ENCODE results near the gene EIF3F.

Gene EIF3F

DNA sequence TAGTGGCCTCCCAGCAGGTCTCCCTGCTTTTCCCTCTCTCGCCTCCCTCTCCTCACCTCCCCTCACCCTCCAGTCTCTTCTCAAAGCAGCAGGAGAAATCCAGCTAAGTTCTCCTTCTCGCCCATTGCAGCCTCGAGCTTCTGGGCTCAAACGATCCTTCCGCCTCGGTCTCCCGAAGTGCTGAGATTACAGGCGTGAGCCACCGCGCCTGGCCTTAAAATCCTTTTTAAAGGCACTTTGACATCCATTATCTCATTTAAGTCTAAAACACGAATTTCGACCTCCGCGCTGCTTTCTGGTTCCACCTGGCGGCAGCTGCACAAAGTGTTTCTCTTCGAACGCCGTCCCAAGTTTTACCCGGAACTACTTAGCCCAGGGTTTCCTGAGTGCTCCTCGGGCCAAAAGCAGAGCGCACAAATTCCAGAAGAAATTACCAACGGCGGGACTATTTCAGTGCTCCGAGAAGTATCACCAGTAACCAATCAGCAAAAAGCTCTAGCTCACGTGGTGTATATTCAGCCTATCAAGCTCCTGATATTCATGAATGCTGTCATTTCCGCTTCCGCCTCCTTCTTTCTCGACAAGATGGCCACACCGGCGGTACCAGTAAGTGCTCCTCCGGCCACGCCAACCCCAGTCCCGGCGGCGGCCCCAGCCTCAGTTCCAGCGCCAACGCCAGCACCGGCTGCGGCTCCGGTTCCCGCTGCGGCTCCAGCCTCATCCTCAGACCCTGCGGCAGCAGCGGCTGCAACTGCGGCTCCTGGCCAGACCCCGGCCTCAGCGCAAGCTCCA lies at the start of gene EIF3F:
TSS of gene EIF3F (plus strand) at position 570 of the 792 bp plus-strand sequence. CDS start at position 586, 16 bp downstream.
- peaks cover 24 to 41% of the 10 kb centered on the region in 2 donors for H3K4me1 Mint-ChIP-seq
- H3K27me3 Mint-ChIP-seq: no peaks in the 10 kb centered on the region
- peak within 1 kb of the TSS; percentile 97 for H3K27ac Mint-ChIP-seq
- no peaks in the 10 kb centered on the region for H3K9me3 Mint-ChIP-seq
- ATAC-seq (replicated peaks) (peak; percentile 97 to 98), DNase-seq (peak; percentile 92)
- peak within 1 kb of the TSS; percentile 85 to 94 for H3K4me3 Mint-ChIP-seq
- peaks cover 16 to 31% of the 10 kb centered on the region in 2 donors for H3K36me3 Mint-ChIP-seq

- peaks cover 14 to 21% of the 10 kb centered on the region in 2 donors for H3K9me3 Mint-ChIP-seq
- H3K27ac Mint-ChIP-seq: no peak overlapping the region
- no peak overlapping the region for H3K4me3 Mint-ChIP-seq
Measured at GRCh38 chr11:7941146-7941545, 46.0 kb upstream of the EIF3F start.

DNA sequence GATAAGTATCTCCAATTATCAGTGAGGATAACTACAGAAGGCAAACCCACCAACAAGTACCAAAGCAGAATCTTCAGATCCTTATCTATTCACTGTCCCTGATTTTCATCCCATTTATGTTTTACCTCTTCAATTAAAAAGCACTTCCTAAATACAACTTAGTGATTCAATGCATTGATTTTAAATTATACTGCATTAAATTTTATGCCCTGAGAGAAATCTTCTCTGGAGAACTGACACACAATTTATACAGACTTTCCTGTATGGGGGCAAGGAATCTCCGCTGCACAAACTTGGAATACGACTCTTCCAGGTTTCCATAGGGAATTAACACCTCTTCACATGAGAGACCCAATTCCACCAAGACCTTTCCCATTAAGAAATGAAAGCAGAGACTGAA lies 45.5 kb upstream of the EIF3F start, which contains the start of gene OR10A3:
TSS of gene OR10A3 (minus strand) at position 101 of the 400 bp plus-strand sequence. CDS start 2,188 bp downstream, outside the sequence.
- ATAC-seq (replicated peaks) (no peak), DNase-seq (no peak)
- Mint-ChIP-seq H3K4me3 (no peak within 1 kb of the TSS), H3K27me3 (peaks cover 17 to 20% of the 10 kb centered on the region in 2 donors), H3K27ac (no peak within 1 kb of the TSS), H3K4me1 (no peaks in the 10 kb centered on the region), H3K36me3 (peaks cover 0 to 3% of the 10 kb centered on the region in 2 donors), H3K9me3 (peaks cover 14 to 21% of the 10 kb centered on the region in 2 donors)

More at GRCh38 chr11:7941146-7941545, 46.0 kb upstream of the EIF3F start:
- H3K36me3 Mint-ChIP-seq: peaks cover 0 to 3% of the 10 kb centered on the region in 2 donors
- H3K4me1 Mint-ChIP-seq: no peaks in the 10 kb centered on the region
- ATAC-seq (replicated peaks): no peak
- peaks cover 17 to 20% of the 10 kb centered on the region in 2 donors for H3K27me3 Mint-ChIP-seq
- DNase-seq: no peak

DNA sequence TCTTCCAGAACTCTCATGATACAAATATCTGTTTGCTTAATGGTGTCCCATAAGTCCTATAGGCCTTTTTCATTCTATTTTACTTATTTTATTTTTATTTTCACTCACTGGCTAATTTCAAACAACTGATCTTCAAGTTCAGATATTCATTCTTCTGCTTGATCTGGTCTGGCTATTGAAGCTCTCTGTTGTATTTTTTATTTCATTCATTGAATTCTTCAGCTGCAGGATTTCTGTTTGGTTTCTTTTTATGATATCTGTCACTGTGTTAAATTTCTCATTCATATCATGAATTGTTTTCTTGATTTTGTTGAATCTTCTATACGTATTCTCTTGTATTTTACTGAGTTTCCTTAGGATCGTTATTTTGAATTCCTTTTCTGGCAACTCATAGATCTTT lies 43.0 kb upstream of the EIF3F start:
- ATAC-seq (replicated peaks): no peak
- H3K4me1 Mint-ChIP-seq: no peaks in the 10 kb centered on the region
- peaks cover 0 to 3% of the 10 kb centered on the region in 2 donors for H3K36me3 Mint-ChIP-seq
- H3K27me3 Mint-ChIP-seq: peaks cover 22 to 24% of the 10 kb centered on the region in 2 donors
- H3K9me3 Mint-ChIP-seq: peaks cover 12 to 21% of the 10 kb centered on the region in 2 donors
- H3K4me3 Mint-ChIP-seq: no peak overlapping the region
- DNase-seq: no peak
- no peak overlapping the region for H3K27ac Mint-ChIP-seq

GRCh38 chr11:7949934-7950333 lies 37.2 kb upstream of the EIF3F start:
- Mint-ChIP-seq H3K4me3 (no peak overlapping the region), H3K4me1 (no peaks in the 10 kb centered on the region), H3K27me3 (peaks cover 25 to 32% of the 10 kb centered on the region in 2 donors), H3K27ac (no peak overlapping the region), H3K9me3 (peaks cover 0 to 3% of the 10 kb centered on the region in 2 donors), H3K36me3 (no peaks in the 10 kb centered on the region)
- no peak for ATAC-seq (replicated peaks)
- DNase-seq: no peak

- DNase-seq (no peak), ATAC-seq (replicated peaks) (no peak)
- H3K4me1 Mint-ChIP-seq: no peaks in the 10 kb centered on the region
- H3K27me3 Mint-ChIP-seq: peaks cover 11 to 26% of the 10 kb centered on the region in 2 donors
- no peaks in the 10 kb centered on the region for H3K9me3 Mint-ChIP-seq
- no peaks in the 10 kb centered on the region for H3K36me3 Mint-ChIP-seq
- no peak overlapping the region for H3K27ac Mint-ChIP-seq
- no peak overlapping the region for H3K4me3 Mint-ChIP-seq
Measured at GRCh38 chr11:7955191-7955590, 31.9 kb upstream of the EIF3F start.

DNA sequence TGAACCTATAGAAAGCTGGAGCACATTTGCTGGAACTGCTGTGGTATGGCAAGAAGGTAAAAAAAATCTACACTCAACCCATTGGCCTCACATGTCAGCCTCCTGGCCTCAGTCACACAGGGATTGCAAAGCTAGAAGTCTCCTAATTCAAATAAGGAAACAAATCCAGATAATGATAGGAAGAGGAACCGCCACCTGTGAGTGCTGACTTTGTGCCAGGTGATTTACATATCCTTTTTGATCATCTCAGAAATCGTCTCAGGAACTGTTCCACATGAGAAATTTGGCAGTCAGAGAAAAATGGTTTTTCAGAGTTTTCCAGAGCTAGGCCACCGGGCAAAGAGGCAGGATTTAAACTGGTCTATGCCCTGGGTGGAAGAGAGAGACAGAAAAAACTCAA lies 22.9 kb upstream of the EIF3F start:
- DNase-seq (no peak), ATAC-seq (replicated peaks) (no peak)
- Mint-ChIP-seq H3K4me1 (no peaks in the 10 kb centered on the region), H3K36me3 (no peaks in the 10 kb centered on the region), H3K9me3 (no peaks in the 10 kb centered on the region), H3K27ac (no peak overlapping the region), H3K4me3 (no peak overlapping the region), H3K27me3 (peaks cover 34 to 53% of the 10 kb centered on the region in 2 donors)

- Mint-ChIP-seq H3K9me3 (no peaks in the 10 kb centered on the region), H3K4me3 (no peak overlapping the region), H3K4me1 (no peaks in the 10 kb centered on the region), H3K27ac (no peak overlapping the region), H3K27me3 (peaks cover 29 to 49% of the 10 kb centered on the region in 2 donors), H3K36me3 (no peaks in the 10 kb centered on the region)
- DNase-seq: no peak
- ATAC-seq (replicated peaks): no peak
Measured at GRCh38 chr11:7964873-7965272, 22.3 kb upstream of the EIF3F start.

DNA sequence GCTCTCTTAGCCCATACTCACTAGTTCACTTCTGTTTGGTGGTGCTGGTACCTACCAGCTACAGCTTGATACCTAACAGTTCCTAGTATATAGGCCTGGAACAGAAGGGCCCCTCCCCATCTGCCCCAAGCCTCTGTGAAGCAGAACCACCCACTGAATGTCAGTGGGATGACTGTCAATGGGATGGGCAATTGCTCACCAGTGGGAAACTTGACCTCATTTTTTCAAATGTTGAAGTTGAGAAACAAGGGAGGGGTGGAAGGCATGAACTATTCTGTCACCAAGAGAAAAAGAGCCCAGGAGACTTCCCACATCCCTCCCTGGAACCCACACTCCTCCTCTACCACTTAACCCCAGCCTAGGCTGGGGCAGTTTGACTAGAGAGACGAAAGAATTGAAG lies 21.8 kb upstream of the EIF3F start, which contains the start of gene NLRP10:
TSS of gene NLRP10 (minus strand) at position 62 of the 400 bp plus-strand sequence. CDS start 1,952 bp downstream, outside the sequence.
- DNase-seq (no peak), ATAC-seq (replicated peaks) (no peak)
- H3K36me3 Mint-ChIP-seq: no peaks in the 10 kb centered on the region
- no peak within 1 kb of the TSS for H3K4me3 Mint-ChIP-seq
- no peaks in the 10 kb centered on the region for H3K9me3 Mint-ChIP-seq
- no peak within 1 kb of the TSS for H3K27ac Mint-ChIP-seq
- no peaks in the 10 kb centered on the region for H3K4me1 Mint-ChIP-seq
- H3K27me3 Mint-ChIP-seq: peaks cover 28 to 46% of the 10 kb centered on the region in 2 donors

GRCh38 chr11:7967097-7967496 lies 20.0 kb upstream of the EIF3F start:
- Mint-ChIP-seq H3K27me3 (peaks cover 28 to 40% of the 10 kb centered on the region in 2 donors), H3K27ac (no peak overlapping the region), H3K4me3 (no peak overlapping the region), H3K36me3 (no peaks in the 10 kb centered on the region), H3K9me3 (no peaks in the 10 kb centered on the region), H3K4me1 (no peaks in the 10 kb centered on the region)
- ATAC-seq (replicated peaks): no peak
- DNase-seq: no peak

DNA sequence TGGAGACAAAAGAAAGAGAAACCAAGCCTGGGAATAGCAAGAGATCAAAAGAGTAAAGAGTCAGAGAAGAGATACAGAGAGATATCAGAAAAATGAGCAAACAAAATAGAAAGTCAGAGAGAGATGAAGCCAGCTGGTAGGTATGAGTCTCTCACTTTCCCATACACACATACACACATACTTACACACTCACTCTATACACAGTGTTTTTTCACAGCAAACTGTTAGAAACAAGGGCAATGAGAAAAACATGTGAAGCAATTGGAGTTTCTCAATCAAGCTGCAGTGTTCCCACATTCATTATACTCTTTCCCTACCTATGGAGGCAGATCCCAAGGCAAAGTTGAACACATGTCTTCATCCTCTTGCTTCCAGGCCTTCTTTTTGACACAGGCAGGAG lies 19.3 kb upstream of the EIF3F start:
- Mint-ChIP-seq H3K9me3 (no peaks in the 10 kb centered on the region), H3K4me1 (no peaks in the 10 kb centered on the region), H3K27ac (no peak overlapping the region), H3K36me3 (no peaks in the 10 kb centered on the region), H3K4me3 (no peak overlapping the region), H3K27me3 (peaks cover 28 to 48% of the 10 kb centered on the region in 2 donors)
- no peak for DNase-seq
- no peak for ATAC-seq (replicated peaks)

DNA sequence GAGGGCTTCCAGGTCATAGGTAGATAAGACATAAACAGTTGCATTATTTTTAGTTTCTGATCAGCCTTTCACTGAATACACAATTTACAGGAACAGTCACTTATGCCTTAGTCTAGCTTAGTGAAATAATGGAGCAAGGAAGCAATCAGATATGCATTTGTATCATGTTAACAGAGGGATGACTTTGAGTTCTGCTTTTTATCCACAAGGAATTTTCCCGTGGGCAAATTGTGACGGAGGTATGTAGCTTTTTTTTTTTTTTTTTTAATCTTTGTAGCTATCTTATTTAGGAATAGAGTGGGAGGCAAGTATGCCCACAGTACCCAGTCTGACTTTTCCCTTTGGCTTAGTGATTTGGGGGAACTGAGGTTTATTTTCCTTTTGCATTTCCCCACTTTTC lies 18.5 kb upstream of the EIF3F start:
- H3K9me3 Mint-ChIP-seq: no peaks in the 10 kb centered on the region
- DNase-seq (no peak), ATAC-seq (replicated peaks) (no peak)
- no peak overlapping the region for H3K4me3 Mint-ChIP-seq
- no peaks in the 10 kb centered on the region for H3K4me1 Mint-ChIP-seq
- peaks cover 28 to 52% of the 10 kb centered on the region in 2 donors for H3K27me3 Mint-ChIP-seq
- H3K36me3 Mint-ChIP-seq: no peaks in the 10 kb centered on the region
- no peak overlapping the region for H3K27ac Mint-ChIP-seq

DNA sequence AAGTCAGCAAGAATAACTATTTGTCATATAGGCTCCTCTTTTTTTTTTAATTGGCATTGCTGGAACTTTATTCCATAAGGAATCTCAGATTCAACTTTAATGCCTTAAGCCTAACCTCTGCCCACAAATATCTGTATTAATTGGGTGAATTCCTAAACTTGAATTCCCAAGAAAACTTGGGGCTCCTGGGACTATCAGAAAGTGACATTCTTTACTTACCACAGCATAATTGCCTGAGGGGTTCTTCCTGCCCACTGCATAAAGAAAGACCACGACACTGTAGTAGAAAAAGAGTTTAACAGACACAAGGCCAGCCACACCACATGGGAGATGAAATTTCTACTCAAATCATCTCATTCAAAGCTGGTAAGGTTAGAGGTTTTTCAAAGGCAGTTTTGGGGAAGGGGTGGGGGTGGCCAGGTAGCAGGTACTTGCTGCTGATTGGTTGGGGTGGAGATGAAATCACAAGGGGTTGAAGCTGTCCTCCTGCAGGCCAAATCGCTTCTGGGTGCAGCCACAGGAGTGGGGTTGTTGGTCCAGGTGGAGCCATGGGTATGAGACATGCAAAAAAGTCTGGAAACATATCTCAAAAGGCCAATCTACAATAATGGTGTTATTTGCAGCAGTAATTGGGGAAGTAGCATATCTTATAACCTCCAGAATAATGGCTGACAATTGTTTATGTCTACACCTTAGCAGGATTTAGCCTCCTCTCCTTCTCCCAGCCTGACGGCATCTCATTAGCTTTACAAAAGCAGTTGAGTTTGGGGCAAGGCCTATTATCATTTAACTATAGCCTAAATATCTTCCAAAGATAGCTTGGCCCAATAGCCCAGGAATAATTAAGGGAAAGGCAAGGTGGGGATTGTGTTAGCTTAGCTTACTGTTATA lies 17.1 kb upstream of the EIF3F start:
- Mint-ChIP-seq H3K27me3 (peaks cover 28 to 57% of the 10 kb centered on the region in 2 donors), H3K9me3 (no peaks in the 10 kb centered on the region), H3K36me3 (no peaks in the 10 kb centered on the region), H3K4me3 (no peak overlapping the region), H3K4me1 (no peaks in the 10 kb centered on the region), H3K27ac (no peak overlapping the region)
- ATAC-seq (replicated peaks) (no peak), DNase-seq (no peak)

DNA sequence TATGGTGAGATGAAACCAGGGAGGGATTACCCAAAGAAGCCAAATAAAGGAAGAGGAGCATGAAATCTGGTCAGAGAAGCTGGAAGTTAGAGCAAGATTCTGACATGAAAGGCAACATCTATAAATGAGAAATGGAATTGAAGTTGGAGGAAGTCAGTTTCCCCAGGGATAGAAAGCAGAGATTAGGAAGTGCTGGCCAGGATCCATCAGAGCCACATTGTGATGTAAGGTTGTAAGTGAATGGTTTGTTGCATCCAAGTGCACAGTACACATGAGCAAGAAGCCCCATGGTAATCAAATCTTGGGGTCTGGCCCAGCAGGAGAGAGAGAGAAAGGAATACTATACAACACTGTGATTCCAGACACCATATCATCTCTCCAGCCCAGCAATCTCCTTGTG lies 15.3 kb upstream of the EIF3F start:
- Mint-ChIP-seq H3K4me3 (no peak overlapping the region), H3K9me3 (no peaks in the 10 kb centered on the region), H3K36me3 (no peaks in the 10 kb centered on the region), H3K27me3 (peaks cover 33 to 58% of the 10 kb centered on the region in 2 donors), H3K4me1 (no peaks in the 10 kb centered on the region), H3K27ac (no peak overlapping the region)
- DNase-seq (no peak), ATAC-seq (replicated peaks) (no peak)

Measured in stimulated activated naive B cell treated with anti-CD40 and anti-IgM and Interleukin-4, amounts not matched to agents 10 μg/mL and 1 μg/mL and 100 μg/mL, for 72 hours (primary cell).